Measurements from ENCODE around the gene SORCS1. TPM values are rescaled to one million over a fixed set of nuclear protein-coding genes. Genes with fewer than 3 reads are reported as not detected.

The SORCS1 gene
- total and polyA plus RNA-seq, 2 of the 8 experiments (the other 6 are each of a cell fraction or from before 2014, with no cell fraction given): 4.1 to 4.6 TPM

DNA sequence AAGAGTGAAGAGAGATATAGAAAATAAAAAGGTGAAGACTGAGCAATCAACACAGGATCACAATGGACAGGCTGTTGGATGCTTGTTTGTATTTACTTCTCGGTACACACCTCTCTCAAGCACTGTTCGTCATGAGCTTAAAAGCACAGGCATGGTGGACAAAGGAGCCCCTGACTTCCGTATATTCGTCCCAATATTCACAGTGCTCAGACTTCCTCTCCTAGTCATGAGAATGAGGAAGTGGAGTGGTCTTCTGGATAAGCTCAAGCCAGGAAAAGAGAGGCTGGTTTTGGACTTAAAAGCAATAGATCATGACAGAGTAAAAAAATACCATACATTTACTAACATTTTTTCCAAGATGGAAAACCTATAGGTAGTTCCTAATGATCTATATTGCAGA lies 172.5 kb downstream of the SORCS1 start (continued):
- TF ChIP-seq FOSL1 (IDR thresholded peaks at IDR 0.05; ENCODE audit: insufficient read depth, low read depth, low read length): no peak
- TF ChIP-seq HDAC6 (IDR thresholded peaks at IDR 0.05; ENCODE audit: low read depth, low read length): no peak
- no peak for TF ChIP-seq HDAC2 (IDR thresholded peaks at IDR 0.05; ENCODE audit: borderline replicate concordance in 1 of 2, low read depth in 2 of 2, low read length in 2 of 2)
- no peak for TF ChIP-seq EP300 (IDR thresholded peaks at IDR 0.05; ENCODE audit: borderline replicate concordance in 1 of 2, low read depth in 2 of 2, low read length in 2 of 2)
- TF ChIP-seq YY1 (IDR thresholded peaks at IDR 0.05; ENCODE audit: low read depth, low read length): no peak
